GM18511 (cell line): Measurements from ENCODE around the gene FSIP1.

Source experiments
- ATAC-seq: cut with Tn5 transposase; IDR thresholded peaks from one replicate; pipeline ENCODE4 v1.9.1; 2021; ENCODE audit warnings: mild to moderate bottlenecking, moderate library complexity; ENCODE audit not compliant: unreplicated experiment

Gene FSIP1

DNA sequence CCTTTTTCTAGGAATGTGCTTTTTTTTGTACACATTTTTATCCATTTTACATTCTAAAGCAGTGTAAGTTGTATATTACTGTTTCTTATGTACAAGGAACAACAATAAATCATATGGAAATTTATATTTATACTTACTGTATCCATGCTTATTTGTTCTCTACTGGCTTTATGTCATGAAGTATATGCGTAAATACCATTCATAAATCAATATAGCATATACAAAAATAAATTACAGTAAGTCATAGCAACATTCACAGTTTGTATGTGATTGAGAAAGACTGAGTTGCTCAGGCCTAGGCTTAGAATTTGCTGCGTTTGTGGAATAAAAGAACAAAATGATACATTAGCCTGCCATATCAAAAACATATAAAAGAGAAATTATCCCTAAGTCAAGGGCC lies 185.3 kb downstream of the FSIP1 start:
- ATAC-seq = no peak

DNA sequence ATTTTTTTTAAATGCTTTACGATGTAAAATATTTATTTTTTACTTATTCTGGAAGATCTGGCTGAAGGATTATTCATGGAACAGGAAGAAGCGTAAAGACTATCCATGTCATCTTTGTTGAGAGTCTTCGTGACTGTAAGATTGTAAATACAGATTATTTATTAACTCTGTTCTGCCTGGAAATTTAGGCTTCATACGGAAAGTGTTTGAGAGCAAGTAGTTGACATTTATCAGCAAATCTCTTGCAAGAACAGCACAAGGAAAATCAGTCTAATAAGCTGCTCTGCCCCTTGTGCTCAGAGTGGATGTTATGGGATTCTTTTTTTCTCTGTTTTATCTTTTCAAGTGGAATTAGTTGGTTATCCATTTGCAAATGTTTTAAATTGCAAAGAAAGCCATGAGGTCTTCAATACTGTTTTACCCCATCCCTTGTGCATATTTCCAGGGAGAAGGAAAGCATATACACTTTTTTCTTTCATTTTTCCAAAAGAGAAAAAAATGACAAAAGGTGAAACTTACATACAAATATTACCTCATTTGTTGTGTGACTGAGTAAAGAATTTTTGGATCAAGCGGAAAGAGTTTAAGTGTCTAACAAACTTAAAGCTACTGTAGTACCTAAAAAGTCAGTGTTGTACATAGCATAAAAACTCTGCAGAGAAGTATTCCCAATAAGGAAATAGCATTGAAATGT lies 186.1 kb downstream of the FSIP1 start:
- ATAC-seq = no peak

DNA sequence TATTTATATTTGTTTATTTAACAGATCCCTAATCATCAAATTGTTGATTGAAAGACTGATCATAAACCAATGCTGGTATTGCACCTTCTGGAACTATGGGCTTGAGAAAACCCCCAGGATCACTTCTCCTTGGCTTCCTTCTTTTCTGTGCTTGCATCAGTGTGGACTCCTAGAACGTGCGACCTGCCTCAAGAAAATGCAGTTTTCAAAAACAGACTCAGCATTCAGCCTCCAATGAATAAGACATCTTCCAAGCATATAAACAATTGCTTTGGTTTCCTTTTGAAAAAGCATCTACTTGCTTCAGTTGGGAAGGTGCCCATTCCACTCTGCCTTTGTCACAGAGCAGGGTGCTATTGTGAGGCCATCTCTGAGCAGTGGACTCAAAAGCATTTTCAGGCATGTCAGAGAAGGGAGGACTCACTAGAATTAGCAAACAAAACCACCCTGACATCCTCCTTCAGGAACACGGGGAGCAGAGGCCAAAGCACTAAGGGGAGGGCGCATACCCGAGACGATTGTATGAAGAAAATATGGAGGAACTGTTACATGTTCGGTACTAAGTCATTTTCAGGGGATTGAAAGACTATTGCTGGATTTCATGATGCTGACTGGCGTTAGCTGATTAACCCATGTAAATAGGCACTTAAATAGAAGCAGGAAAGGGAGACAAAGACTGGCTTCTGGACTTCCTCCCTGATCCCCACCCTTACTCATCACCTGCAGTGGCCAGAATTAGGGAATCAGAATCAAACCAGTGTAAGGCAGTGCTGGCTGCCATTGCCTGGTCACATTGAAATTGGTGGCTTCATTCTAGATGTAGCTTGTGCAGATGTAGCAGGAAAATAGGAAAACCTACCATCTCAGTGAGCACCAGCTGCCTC lies 187.1 kb downstream of the FSIP1 start:
- no peak for ATAC-seq

DNA sequence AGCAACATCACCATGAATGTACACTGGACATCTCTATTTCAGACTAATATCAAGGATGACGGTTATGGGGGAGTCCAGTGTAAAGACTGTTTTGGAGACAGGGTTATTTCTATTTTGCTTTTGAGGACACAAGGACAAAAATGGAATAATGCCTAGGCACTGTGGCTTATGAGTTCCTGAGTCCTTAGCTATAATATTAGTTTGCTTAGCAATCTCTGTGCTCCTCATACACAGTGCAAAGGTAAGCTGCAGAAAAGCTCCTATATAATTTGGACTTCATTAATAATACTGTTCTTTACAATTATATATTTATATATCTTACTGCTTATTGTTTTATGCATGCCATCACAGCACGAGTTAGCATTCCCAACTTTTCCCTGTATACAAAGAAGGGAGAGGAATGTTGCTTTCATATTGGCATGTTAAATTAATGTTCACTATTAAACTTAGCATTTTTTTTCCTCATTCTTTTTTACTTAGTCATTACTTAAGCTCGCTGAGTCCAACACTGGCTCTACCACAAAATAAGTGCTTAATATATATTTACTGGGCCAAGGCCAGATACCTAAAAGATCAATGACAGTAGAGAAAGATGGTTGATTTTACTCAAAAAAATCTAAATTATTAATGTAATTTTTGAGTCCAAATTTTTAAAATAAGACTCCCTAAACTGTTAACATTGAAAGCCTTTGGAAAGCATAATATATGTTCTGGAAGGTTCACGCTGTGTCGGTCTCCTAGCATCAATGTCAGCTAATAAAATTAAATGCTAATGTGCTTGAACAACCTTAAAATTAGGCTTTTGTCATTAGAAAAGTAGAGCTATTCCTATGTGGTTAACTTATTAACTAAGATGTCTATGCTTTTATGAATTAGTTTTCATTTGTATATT lies 187.9 kb downstream of the FSIP1 start:
- no peak for ATAC-seq

DNA sequence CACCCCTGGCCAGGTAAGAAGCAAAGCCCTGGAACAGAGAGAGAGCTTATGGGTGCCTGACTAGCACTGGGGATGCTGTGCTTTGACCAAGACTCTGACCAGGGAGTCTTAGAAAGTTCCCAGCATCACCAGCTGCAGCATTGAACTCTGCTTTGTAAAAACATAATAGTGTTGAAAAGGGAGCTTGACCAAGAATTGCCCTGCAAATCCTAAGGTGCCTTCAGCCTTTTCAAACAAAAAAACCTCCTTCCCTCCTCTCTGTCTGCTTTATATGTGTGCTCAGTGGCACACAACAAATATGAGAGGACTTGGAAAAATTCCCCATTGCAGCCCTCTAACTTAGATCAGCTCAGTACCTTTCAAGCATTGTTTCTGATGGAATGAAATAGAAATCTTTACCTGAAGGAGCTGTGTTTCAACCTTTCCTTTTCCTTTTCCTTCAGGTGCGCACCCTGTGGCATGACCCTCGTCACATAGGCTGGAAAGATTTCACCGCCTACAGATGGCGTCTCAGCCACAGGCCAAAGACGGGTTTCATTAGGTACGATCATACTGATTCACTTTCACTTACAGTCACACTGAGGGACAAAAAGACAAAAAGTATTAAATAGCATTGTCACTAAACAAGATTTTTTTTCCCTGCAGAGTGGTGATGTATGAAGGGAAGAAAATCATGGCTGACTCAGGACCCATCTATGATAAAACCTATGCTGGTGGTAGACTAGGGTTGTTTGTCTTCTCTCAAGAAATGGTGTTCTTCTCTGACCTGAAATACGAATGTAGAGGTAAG lies 188.8 kb downstream of the FSIP1 start:
- no peak for ATAC-seq

DNA sequence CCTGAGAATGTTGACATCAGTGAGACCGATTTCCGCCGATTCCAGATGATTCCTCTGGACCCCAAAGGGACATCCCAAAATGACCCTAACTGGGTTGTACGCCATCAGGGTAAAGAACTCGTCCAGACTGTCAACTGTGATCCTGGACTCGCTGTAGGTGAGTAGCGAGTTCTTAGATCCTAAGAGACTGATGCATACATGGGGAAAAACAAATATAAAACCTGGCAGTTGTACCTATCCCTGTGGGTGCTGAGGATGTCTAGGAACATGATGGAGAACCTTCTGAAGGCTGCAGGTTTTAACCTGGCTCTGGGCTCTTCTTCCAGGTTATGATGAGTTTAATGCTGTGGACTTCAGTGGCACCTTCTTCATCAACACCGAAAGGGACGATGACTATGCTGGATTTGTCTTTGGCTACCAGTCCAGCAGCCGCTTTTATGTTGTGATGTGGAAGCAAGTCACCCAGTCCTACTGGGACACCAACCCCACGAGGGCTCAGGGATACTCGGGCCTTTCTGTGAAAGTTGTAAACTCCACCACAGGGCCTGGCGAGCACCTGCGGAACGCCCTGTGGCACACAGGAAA lies 189.5 kb downstream of the FSIP1 start:
- ATAC-seq = no peak

DNA sequence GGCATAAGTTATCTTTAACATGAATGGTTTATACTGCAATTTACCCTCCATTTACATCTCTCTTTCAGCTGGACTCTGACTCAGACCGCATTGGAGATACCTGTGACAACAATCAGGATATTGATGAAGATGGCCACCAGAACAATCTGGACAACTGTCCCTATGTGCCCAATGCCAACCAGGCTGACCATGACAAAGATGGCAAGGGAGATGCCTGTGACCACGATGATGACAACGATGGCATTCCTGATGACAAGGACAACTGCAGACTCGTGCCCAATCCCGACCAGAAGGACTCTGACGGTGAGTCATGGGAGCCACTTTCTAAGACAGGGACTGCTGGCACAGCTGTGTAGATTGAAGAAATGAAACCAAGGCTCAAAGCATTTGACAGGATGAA lies 190.1 kb downstream of the FSIP1 start:
- no peak for ATAC-seq

DNA sequence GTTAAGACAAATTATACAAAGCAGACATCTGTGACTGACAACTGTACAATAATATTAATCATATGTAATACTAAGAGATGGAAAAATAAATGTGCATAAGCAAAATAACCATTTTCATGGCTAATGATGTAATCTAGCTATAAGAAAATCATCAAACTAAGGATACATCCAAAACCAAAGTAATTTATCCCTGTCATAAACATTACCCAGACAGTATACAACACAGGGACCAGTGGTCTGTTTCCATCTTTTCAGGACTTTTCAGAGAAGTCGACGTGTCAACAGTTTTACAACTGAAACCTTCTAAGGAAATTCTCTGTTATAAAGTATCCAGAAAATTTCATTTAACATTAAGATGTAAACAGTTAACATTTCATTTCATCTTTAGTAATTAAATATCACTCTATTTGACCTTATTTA lies 190.7 kb downstream of the FSIP1 start:
- ATAC-seq = no peak

DNA sequence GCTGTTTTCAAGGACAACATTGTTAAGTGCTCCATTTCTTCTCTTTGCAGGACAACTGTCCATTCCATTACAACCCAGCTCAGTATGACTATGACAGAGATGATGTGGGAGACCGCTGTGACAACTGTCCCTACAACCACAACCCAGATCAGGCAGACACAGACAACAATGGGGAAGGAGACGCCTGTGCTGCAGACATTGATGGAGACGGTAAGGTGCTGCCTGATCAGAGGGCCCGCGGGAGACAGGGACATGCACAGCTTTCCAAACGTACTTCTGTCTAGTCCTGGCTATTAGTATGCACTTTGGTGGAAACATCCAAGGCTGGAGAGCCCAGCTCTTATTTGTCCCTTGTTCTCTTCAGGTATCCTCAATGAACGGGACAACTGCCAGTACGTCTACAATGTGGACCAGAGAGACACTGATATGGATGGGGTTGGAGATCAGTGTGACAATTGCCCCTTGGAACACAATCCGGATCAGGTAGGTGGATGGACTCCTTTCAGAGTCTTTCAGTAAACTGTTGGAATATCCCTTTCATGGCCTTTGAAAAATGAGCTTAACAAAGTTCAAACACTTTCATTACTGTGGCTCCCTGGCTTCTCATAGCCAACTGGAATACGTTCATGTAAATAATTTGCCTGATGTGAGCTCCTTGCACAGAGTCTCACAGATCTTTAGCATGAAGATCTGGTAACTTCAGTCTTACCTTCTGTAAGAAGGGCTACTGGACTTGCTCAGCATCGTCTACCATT lies 191.3 kb downstream of the FSIP1 start:
- no peak for ATAC-seq

DNA sequence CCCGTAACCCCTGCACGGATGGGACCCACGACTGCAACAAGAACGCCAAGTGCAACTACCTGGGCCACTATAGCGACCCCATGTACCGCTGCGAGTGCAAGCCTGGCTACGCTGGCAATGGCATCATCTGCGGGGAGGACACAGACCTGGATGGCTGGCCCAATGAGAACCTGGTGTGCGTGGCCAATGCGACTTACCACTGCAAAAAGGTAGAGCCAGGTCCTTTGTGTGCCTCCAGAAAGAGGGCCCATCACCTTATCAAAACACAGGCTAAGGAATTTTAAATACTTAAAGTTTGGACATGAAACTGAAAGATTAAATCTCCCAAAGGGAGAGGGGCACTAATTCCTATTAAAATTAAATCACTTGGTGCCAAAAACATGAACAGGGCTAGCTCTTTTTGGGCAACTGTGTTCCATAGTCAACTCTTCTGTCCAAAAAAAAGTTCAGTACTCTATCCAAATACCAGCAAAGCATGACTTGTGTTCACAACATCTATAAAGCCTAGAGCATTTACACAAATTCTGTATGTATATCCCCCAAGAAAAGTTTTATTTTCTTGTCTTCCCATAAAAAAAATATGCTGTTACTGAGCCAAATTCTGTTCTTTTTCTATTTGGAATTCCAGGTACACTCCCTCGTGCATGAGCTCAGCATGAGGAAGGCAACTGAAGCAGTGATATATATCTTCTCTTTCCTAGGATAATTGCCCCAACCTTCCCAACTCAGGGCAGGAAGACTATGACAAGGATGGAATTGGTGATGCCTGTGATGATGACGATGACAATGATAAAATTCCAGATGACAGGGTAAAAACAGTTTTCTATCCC lies 192.6 kb downstream of the FSIP1 start:
- no peak for ATAC-seq

DNA sequence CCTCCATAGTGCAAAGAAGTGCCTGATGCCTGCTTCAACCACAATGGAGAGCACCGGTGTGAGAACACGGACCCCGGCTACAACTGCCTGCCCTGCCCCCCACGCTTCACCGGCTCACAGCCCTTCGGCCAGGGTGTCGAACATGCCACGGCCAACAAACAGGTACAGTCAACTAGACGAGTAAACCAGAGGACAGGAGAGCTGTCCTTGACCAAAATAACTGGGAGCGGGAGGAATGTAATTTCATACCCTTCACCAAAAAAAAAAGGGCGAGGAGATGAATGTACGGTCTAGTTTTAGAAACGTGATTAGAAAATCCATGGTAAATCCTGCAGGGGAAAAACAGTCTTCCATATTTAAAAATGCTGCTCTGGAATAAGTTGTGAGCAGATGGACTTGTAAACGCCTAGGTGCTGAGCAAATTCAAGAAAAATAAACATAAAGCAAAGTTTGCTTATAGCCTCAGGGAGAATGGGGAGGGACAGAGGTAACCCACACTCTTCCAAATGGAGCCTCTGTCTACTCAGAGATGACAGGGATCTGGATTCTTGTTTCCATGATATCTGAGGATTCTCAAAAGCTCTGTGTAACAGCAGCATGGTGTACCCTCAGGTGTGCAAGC lies 193.3 kb downstream of the FSIP1 start:
- ATAC-seq = no peak

DNA sequence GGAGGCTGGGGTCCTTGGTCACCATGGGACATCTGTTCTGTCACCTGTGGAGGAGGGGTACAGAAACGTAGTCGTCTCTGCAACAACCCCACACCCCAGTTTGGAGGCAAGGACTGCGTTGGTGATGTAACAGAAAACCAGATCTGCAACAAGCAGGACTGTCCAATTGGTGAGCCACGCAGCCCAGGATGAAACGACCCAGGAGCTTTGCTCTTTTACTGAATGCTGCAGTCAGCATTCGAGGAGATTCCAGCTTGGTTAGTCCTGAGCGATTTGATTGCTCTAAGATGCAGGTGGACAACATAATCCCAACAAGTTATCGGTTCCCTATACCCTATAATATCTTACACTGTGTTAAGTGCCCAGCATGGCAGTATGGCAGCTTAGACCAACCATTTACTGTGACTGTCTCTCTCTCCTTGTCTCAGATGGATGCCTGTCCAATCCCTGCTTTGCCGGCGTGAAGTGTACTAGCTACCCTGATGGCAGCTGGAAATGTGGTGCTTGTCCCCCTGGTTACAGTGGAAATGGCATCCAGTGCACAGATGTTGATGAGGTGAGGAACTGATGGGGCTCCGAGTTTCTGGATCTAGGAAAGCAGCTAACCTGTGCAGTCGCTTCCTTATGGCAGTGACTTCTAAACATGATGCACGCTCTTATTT lies 194.0 kb downstream of the FSIP1 start:
- no peak for ATAC-seq

DNA sequence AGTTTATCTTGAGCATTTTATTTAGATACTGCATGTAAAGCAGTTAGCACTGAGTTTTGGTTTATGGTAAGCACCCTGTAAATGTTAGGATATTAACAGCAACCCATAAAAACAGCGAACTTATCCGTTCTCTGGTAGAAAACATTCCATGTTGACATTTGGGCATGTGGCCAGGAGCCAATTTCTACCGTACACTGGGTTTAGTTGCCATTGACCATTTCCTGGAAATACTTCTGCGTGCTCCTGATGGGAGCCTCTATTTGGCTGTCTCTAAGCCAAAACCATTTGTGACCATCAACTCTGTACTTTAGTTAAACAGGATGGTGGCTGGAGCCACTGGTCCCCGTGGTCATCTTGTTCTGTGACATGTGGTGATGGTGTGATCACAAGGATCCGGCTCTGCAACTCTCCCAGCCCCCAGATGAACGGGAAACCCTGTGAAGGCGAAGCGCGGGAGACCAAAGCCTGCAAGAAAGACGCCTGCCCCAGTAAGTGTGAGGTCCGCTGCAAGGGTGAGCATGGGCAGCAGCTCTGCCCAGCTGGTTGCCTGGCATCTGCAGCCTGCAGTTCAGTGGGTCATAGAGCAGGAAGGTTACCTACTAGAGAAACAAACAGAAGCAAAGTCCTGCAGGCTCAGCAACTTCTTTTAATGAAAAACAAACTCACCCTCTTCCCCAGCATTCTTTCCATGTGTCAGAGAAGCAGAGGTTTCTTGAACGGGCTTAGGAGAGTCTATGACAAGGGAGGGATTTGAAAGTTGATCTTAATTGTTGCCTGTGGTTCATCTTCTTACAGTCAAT lies 194.7 kb downstream of the FSIP1 start:
- ATAC-seq = no peak

DNA sequence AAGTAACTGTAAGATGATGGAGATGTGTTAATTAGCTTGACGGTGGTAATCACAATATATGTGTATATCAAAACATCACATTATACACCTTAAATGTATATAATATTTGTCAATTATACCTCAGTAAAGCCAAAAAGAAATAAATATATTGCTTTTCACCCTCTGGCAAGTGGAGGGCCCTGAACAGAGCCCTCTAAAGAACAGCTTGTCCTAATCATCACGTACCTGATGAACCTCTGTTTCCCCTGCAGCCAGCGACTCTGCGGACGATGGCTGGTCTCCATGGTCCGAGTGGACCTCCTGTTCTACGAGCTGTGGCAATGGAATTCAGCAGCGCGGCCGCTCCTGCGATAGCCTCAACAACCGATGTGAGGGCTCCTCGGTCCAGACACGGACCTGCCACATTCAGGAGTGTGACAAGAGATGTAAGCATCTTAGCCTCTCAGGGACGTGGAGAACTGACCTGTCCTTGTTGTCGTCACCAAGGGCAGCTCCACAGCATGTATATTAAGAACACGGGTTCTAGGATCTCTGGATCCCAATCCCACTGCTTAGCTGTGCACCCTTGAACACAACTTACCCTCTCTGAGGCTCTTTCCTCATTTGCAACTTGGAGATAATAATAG lies 195.4 kb downstream of the FSIP1 start:
- ATAC-seq = no peak

DNA sequence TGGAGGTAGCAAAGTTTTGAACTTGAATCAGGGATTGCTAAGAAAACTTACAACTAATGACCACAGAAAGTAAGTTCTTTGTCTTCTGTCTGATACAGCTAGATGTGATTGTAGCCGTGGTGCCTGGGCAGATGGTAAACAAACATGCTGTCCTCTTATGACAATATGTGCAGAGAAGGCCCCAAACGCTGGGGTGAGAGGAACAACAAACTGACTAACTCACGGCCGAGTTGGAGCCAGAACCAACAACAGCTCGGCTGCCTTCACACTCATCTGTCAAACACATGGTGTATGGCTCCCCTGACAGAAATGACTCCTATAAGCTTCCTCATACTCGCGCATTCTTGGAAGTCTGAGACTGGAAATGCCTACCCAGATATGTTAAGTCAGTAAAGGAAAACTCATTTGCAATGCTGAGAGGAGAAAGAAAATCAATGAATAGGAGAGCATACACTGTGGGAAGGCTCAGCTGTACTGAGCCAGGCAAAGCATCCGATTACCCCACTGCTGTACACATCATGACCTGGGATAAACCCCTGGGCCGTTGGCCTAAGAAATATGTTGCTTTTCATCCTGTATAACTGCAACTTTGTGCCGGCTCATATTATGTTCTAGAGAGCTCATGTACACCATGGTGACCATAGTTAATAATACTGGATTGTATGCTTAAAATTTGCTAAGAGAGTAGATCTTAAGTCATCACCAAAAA lies 196.1 kb downstream of the FSIP1 start:
- no peak for ATAC-seq

DNA sequence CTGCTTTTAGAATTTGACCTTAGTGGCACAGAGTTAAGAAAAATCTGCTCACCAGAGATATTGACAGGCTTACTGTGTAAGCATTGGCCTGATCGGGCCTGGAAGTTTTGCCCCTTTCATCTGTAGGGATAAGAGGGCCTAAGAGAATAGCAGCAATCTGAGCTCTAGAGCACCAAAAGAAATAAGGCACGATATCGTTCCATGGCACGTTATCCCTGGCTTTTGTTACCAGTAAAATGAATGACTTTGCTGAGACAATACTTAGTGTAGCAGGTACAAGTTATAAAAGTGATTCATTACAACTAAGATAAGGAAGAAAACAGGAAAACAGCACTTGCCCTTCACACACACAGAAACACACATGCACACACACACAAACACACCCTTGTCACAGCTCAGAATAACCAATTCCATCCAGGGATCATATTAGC lies 196.8 kb downstream of the FSIP1 start:
- ATAC-seq = no peak
